NCI-H1417 treated with DMSO at 0.1 percent for 48 hours (cell line): Measurements from ENCODE around the gene APBA2.

Source experiments
- DNase-seq: peaks from one replicate; lab custom pipeline; 2025; lab: John Stamatoyannopoulos, UW

APBA2 gene

DNA sequence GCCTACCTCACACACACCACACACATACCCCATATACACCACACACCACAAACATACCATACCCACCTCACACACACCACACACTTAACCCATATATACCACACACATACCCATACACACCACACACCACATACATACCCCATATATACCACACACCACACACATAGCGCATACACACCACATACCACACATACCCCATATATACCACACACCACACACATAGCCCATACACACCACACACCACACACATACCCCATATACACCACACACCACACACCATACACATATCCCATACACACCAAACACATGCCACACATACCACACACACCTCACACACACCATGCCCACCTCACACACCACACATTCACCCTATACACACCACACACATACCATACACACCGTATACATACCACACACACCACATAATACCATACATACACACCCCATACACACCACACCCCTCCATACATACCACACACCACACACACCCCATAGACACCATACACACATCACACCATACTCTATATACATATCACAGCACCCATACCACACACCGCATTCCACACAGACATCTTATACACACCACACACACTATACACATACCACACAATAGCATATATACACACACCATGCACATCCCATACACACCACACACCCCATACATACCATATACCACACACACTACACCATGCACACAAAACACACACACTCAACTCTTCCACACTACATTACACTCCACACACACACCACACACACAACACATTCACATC lies 29.5 kb downstream of the APBA2 start:
- no peak for DNase-seq

DNA sequence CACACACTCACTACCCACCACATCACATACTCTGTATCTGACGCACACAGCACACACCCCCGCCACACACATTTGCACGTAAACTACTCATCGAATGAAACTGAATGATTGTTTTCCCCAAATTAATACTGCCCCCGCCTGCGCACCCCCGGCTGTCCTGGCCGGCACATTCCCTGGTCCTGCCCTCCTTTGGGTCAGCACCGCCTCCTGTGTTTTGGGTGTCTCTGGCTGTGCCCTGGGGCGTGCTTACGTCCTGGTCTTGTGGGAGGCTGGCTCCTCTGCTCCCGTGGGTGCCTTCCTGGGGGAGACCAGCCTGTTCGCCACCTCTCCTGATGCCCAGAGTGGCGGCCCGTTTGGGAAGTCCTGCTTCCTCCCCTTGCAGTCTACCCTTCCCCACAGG lies 30.2 kb downstream of the APBA2 start:
- no peak for DNase-seq

DNA sequence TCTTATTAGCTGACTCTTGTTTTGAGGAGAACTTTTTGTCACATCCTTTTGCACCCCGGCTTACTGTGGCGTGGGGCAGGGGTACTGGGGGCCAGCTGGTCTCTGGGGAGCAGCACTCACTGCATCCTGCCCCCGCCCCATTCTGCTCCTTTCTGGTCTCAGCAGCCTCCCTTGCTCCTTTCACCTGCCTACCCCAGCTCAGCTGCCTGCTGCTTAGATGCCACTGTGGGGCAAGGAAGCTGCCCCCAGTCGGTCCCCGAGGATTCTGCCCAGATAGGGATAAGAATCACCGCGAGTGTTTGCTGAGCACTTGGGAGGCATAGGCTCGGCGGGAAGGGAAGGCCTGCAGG lies 32.0 kb downstream of the APBA2 start:
- DNase-seq: no peak

DNA sequence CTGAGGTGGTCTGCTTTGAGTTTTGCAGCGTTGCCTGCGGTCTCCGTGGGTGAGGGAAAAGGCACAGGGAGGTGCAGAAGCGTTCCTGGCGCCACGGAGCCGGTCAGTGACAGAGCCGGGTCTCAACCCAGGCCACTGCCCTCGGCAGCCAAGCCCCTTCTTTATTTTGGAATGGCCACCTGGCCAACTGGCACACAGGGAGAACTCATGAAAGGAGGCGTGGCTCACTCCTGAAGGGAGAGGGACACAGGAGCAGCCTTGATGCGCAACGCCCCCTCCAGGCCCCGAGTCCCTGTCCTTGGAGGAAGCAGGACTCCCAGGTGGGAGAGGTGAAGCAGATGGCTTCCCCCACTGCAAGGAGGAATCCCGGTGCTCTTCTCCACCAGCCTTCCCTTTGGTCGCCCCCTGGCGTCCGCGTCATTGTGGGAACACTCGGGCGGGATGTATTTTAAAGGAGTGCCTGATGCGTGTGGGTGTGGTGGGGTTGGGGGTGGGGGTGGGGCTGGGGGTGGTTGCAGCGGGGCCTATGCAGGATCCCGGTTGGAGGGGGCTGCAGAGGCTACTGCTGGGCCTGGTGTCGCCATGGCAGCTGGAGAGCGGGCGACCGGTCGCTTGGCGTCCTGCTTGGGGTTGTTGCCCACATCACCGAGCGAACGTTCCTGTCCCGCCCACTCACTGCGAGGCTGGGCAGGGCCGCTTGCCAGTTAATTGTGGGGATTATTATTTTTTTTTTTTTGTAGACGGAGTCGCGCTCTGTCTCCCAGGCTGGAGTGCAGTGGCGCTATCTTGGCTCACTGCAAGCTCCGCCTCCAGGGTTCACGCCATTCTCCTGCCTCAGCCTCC lies 32.6 kb downstream of the APBA2 start:
- DNase-seq: no peak

DNA sequence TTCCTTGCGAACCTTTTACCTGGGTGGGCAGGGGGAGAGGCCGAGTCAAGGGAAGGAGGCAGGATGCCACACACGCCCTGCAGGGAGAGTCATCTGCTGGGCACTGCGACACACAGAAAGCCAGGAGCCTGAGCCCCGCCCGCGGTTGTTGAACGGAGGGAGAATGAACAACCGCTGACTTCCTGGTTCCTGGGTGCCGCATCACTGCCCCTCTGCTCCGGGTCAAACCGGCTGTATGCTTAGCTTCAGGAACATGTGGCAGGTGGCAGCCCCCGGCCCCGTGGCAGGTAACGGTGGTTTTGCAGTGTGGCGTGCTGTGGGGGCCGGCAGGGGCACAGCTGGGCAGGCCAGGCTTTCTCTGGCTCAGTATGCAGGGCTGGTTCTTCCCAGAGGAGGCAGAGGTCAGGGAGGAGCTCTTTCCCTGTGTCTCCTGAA lies 33.4 kb downstream of the APBA2 start:
- no peak for DNase-seq

DNA sequence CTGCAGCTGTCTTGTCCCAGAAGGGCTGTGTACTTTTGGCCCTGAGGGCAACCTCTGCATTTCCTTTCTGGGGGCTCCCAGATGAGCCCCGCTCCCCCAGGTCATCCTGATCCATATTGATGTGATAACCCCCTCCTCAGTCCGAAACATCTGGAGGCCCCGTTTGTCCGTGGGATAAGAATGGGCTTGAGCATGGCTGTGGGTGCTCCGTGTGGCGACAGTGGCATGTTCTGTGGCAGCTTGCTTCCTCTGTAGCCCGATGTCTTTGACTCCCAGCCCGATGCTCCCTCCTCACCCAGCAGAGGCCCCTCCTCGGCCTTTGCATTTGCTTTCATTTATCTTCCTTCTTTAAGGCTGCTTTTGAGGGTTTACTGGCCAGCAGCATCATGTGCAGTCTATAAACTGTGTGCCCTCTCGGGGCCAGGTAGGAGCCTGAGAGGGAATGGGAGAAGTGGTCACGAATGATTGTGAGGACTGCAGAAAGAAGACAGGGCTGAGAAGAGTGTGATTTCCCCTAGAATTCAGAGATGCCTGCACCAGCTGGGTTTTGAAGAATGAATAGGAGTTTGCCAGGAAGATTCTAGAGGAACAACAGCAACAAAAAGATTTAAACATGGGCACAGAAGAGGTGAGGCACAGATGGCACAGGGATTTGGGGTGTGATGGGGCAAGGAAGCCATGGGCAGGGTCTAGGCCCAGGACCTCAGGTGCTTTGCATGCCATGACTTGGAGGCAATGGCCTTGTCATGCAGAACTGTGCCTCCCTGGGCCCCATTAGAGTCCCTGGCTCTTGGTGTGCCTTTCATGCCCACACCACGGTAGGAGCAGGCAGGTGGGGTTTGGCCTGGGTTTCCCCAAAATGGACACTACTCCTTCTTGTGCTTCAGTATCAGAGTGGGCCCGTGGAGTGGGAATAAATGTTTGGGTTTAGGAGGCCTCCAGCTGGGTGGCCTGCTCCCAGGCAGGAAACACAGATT lies 34.2 kb downstream of the APBA2 start:
- no peak for DNase-seq

DNA sequence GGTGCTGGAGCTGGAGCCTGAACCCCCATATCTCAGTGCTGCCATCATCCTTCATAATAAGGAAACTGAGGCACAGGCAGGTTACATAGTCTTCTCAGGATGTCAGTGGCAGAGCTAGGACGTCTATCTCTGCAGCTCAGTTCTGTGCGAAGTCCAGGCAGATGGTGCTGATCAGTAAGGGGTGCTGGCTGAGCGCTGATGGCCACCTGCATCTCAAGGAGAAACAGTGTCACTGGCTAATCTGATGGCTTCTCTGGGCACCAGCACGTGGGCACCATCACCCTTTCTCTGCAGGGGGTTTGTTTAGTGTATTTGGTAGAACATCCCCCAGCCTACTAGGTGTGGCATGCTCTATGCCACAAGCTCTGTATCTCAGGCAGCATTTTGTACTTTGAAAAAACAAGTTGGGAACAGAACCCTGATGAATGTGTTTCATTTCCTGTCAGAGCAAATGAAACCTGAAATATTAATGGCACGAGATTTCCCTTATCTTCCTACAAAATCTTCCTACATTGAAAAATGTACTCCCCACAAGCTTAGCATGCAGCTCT lies 35.1 kb downstream of the APBA2 start:
- no peak for DNase-seq

DNA sequence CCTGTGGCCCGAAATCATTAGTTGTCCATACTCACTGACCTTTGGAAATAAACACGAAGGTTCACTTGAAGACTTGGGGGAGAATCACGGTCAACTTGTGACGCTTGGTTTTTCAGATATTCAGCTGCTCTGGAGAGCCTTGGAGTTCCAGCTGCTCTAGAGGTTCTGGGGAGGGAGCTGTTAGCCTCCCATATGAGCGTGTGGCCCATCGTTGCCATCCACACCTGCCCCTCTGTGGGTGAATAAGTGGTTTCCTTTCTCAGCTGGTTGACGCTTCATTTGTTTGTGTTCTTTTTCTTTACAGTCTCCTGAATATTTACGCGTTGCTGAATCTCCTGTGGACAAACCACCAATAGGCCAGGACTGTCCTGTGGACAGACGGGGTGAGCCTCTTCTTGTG lies 35.6 kb downstream of the APBA2 start:
- DNase-seq: no peak

DNA sequence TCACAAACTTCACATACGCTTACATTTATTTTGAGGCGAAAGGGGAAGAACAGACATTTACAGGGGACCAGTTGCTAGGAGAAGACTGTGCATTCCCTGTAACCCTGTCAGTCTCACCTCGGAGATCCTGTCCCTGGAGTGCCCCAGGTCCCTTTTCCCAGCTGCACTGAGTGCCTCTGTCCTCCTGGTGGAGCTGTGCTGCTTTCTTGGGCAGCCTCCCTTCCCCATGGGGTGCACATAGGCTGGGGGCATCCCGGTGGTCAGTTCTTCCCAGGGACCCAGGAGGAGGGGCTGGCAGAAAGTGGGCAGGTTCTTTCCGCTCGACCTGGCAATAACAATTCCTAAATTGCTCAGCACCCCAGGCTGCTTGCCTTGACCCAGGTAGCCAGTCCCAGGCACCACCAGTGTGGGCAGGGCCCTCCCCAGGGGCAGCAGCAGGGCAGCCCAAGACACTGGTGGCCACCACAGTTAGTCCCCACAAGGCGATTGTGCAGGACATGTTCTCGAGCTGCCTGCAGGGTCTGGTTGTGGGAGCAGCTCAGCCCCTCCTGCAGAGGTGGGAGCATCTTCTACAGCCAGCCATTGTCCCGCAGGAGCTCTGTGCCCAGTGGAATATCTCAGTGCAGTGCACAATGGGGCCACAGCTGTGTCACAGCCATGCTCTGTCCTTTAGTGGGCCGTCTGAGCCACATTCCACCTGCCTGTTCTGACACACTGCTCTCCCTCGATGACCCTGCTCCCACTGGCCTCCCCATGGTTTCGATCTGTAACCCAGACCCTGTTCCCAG lies 36.3 kb downstream of the APBA2 start:
- no peak for DNase-seq

DNA sequence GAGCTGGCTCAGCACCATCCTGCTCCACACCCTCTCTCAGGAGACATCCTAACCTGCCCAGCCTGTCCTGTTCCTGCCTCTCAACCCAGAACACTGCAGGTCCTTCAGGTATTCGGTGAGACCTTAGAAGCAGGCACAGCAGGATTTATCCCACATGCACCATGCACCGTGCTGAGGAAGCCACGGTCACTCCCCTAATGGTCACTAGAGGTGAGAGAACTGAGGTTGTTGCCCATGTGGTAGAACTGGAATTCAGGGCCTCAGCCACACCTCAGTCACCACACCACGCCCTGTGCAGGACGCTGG lies 36.9 kb downstream of the APBA2 start:
- DNase-seq: no peak

DNA sequence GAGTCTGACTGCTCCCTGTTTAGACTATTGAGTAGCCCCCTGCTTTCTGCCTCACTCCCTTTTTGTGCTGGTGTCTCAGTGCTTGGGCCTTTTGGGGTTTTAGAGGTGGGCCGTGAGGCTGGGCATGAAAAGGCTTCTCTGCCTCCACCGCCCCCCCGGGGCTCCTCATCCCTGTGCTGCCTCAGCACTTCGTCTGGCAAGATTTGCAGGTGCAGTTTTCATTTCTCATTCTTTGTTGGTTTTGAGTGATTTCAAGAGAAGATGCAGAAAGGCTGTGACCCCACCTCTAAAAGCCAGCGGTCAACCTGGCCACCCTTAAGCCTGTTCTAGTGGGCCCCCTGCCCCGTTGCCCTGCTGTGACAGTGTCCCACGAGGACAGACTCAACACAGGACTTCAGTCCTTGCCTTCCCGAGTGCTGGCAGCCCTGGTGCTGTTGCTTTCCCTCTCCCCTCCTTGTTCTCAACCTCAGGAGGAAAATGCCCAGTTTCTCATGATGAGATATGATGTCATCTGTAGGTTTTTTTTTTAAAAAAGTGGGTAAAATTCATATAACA lies 38.0 kb downstream of the APBA2 start:
- no peak for DNase-seq

DNA sequence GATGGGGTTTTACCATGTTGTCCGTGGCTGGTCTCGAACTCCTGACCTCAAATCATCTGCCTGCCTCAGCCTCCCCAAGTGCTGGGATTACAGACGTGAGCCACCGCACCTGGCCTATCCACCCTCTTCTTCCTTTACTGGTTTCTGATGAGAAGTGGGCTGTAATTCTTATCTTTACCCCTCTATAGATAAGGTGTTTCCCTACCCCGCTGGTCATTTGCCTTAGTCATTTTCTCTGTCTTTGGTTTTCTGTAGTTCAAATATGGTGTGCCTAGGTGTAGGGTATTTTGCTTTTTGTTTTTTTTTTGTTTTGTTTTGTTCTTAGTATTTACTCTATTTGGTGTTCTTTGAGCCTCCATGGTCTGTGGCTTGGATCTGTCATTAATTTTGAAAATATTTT lies 41.3 kb downstream of the APBA2 start:
- DNase-seq: no peak

DNA sequence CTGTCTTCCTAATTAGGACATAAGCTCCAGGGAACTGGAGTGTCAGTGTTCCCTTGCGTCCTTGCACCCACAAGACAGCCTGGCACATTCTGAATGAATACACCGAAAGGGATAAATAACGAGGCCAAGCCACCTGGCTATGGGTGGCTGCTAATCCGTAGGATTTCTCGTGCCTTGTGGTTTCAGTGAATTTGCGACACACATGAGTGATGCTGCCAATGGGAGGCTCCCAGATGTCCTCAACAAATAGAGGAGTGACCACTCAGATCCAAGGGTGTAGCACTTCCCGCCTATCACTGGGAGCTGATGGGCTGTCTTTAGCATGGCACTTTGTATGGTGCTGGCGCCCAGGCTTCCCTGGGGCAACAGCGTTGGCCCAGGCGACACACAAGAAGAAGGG lies 43.4 kb downstream of the APBA2 start:
- no peak for DNase-seq

DNA sequence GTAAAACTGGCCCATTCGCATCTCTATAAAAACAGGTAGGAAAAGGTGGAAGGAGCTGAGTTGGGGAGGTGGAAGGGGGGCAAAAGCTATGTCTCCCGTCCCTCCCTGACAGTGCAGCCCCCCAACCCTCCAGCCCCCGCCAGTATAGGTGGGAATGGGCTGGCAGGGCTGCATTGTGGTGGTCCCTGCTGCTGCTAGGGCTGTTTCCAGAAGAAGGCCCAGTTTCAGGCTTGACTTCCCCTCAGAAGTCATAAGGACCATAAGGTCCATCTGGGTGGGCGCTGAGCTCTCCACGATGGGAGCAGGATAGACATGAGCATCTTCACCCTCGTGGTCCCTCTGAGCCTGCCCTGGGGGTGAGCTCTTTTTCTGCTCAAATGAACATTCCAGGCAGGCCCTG lies 44.2 kb downstream of the APBA2 start:
- no peak for DNase-seq

DNA sequence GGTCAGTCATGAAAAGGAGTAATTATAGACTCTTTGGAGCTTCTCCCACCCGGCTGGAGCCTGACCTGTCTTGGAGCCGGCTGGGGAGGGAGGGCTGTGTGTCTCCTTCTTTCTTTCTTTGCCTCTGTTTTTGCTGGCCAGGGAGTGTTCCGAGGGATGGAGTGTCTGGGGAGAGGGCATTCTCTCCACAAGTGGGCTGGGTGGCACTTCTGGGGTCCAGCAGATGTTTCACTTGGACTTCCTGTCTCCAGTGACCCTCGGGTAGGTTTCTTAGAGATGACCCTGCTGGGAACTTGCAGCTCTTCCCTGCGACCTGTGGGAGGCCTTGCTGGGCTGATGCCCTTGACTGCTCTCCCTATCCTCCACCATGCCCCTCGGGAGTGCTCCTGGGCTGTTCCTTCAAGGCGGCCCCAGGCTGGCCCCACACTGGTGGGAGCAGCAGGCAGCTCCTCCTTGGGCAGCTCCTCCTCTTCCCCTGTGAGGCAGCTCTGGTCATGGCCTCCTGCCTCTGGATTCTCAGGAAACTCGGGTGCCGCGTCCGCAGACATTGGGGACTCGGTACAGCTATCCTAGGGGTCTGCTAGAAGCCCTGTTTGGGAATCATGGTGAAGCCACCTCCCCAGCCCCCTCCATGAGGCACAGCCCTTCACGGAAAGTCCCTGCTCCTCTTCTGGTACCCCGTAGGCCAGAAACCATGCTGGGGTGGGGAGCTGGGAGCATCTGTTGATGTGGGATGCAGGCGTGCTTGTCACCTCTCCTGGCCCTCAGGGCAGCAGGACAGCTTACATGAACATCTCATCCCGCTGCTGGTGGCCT lies 44.9 kb downstream of the APBA2 start:
- DNase-seq: no peak

DNA sequence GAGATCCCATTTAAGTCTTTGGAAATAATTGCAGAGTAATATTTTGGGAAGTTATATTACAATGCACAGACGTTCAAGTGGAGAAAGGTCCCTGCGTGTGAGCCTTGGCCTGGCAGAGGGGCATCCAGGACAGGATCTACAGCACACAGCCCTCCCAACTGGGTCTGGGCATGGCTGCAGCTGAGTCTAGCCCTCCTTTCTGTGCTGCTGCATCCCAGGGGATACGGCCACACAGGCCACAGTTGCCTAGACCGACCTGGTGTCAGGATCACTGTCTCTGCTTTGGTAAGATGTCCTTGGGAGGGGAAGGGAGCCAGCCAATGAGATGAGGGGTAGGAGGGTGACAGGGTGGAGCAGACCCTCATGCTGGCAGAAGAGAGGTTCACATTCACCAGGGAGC lies 46.1 kb downstream of the APBA2 start:
- no peak for DNase-seq

DNA sequence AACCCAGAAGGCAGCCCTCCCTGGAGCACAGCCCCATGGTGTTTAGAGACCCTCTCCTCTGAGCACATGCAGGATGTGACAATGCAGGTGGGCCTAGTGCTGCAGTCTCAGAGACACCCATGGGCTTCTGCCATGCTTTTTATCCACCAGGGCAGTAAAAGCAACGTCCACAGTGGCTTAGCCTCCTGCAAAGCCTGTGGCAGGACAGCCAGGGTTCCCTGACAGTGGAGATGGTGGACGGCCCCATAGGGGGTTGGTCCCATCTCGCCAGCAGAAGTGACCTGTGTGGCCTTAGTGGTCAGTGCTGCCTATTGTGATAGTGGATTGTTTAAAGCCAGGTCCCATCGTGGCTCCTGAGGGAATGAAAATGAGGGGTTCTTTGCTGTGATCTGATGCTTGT lies 46.6 kb downstream of the APBA2 start:
- no peak for DNase-seq

DNA sequence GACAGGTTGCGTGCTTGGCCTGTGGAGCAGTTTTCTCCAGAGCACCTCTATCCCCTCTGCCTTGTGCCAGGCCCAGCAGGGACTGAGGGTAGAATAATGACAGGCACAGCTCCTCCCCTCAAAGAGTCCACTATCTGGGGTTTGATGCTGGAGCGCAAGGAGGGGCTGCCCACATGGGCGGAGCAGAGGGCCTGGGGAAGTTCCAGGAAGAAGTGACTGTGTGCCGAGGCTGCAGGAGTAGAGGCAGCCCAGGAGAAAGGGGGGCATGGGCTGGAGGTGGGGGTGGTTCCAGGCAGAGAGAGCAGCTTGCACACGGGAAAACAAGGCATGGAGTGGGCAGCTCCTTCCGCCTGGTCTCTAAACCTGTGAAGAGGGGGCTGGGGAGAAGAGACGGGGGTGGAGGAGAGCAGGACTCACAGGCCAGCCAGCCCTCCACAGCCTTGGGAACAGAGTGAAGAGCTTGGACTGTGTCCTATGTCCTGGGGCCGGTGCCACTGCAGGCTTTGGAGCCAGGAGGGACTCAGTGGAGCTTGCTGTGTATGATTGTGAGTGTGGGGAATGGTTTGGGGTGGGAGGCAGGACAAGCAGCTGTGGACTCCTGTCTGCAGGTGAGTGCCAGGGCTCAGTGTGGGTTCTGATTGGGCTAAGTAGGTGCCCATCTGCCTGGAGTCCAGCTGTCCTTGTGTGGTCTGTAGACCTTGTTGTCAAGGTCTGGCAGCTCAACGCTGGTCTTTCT lies 48.1 kb downstream of the APBA2 start:
- no peak for DNase-seq

DNA sequence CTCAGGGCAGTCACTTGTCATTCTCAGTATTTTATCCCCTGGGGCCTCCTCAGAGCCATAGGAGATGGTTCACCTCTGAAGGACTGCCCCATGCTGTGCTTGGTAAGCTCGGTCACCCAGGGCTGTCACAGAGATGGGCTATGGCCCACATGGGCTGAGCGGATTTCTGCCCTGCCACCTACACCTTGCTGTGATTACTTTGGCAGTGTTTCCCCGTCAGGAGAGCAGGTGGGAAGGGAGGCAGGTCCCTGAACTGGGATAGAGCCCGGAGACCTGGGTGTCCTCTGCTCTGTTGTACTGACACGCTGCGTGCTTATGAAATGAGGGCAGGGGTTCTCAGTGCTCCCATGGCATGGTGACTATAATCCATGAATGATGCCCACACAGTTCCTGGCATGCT lies 48.9 kb downstream of the APBA2 start:
- no peak for DNase-seq

DNA sequence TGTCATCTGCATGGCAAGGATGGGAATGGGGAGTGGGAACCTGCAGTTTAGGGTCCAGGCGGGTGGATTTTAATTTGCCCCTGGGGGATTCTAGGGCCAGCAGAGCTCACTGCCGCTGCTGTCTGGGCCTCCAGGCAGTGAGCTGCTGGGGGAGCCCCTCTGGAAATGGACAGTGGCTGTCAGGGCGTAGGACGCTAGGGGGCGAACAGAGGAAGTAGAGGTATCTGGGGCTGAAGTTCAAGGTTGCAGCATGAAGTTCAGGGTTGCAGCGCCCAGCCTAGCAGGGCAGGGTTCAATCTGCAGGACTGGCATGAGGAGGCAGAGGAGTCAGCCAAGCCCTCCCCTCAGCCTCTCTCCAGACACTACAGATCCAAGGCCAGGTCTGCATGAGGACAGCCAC lies 49.5 kb downstream of the APBA2 start:
- no peak for DNase-seq
